ENCODE measurements around the gene SSNA1.

Gene SSNA1

GRCh38 chr9:137215196-137215986 is 26.9 kb downstream of the SSNA1 start:
- no peak for TF ChIP-seq POLR2A (IDR thresholded peaks at IDR 0.05; ENCODE audit: low read depth, low read length)
- no peak for TF ChIP-seq TAF1 (IDR thresholded peaks at IDR 0.05; ENCODE audit: borderline replicate concordance, low read depth, low read length)
- no peak for TF ChIP-seq POLR2AphosphoS5 (IDR thresholded peaks at IDR 0.05; ENCODE audit: low read depth, low read length)
- no peak for FAIRE-seq
- no peak for DNase-seq (ENCODE audit: insufficient read length)

DNA sequence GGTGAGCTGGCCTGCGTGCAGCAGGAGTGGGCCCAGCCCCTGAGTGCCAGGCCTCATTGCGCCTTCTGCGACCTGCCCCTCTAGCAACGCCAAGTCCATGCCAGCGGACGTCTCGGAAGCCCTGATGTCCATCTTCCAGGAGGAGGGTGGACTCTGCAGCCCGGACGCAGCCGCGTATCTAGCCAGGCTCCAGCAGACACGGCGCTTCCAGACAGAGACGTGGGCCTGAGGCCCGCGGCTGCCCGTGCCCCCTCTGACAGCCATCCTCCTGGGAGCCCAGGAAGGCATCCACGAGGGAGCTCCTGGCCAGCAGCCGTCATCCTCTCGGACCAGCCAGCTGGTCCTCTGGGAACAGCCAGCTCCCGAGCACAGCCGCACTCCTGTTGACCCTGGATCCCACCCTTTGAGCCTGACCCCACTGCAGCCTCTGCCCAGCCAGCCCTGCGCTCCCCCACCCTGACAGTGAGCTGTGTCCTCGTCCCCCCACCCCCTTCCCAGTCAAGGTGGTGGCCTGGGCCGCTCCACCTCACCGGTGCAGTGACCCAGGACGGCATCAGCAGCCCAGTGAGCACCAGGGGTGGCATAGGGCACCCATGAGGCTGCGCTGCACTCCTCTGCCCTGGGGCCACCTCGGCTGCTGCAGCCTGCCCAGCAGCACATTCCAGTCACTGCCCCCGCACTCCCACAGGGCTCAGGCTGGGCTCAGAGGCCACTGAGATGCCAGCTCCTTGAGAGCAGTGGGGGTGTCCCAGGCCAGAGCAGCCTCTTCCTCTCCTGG is 27.9 kb downstream of the SSNA1 start:
- no peak for DNase-seq (ENCODE audit: insufficient read length)
- TF ChIP-seq POLR2A (IDR thresholded peaks at IDR 0.05; ENCODE audit: low read depth, low read length): no peak
- TF ChIP-seq POLR2AphosphoS5 (IDR thresholded peaks at IDR 0.05; ENCODE audit: low read depth, low read length): no peak
- no peak for TF ChIP-seq TAF1 (IDR thresholded peaks at IDR 0.05; ENCODE audit: borderline replicate concordance, low read depth, low read length)
- no peak for FAIRE-seq

GRCh38 chr9:137217276-137218211 is 29.1 kb downstream of the SSNA1 start:
- FAIRE-seq (no peak), DNase-seq (ENCODE audit: insufficient read length) (no peak)
- TF ChIP-seq POLR2A (IDR thresholded peaks at IDR 0.05; ENCODE audit: low read depth, low read length): no peak

DNA sequence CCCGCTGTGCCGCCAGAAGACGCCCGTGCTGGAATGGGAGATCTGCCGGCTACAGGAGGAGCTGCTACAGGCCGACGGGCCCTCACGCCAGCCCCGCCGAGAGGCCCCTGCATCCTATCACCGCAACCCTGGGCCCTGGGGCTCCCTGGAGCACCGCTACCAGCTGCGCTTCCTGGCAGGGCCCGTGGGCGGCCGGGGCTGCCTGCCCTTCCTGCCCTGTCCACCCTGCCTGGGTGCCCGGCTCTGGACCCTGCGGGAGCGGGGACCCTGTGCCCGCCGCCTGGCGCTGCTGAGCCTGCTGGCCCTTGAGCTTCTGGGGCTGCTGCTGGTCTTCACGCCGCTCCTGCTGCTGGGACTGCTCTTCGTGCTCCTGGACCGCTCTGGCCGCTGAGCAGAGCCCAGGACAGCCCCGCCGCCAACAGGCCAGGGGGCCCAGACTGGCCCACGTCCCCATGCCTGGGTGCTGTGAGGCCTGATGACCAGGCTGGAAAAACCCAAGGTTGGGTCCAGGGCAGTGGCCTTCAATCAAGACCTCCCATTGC is 29.8 kb downstream of the SSNA1 start:
- no peak for FAIRE-seq
- no peak for TF ChIP-seq POLR2AphosphoS5 (IDR thresholded peaks at IDR 0.05; ENCODE audit: low read depth, low read length)
- TF ChIP-seq TAF1 (IDR thresholded peaks at IDR 0.05; ENCODE audit: borderline replicate concordance, low read depth, low read length): no peak
- TF ChIP-seq POLR2A (IDR thresholded peaks at IDR 0.05; ENCODE audit: low read depth, low read length): no peak
- no peak for DNase-seq (ENCODE audit: insufficient read length)

DNA sequence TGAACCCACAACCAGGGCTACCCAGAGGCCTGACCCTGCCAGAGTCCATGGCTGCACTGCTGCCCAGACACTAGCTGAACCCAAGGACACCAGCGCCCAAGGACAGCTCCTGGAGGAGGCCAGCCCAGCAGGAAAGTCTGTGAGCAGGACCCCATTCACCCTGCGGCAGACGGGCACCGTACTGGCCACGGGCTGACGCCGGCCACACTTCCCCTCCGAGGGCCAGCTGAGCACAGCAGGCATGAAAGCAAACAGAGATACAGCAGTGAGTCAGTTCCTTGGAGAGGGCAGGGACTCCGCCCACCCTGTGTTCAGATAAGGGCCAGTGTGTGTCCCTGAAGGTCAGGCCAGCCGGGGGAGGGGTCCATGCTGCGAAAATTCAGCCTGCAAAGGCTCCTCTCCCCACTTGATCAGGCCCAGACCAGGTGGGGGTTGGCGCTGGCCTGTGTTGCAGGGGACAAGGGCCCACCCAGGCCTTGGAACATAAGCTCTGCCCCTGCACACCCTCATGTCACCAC is 30.3 kb downstream of the SSNA1 start:
- no peak for TF ChIP-seq POLR2AphosphoS5 (IDR thresholded peaks at IDR 0.05; ENCODE audit: low read depth, low read length)
- no peak for TF ChIP-seq POLR2A (IDR thresholded peaks at IDR 0.05; ENCODE audit: low read depth, low read length)
- TF ChIP-seq TAF1 (IDR thresholded peaks at IDR 0.05; ENCODE audit: borderline replicate concordance, low read depth, low read length): no peak
- FAIRE-seq: no peak
- no peak for DNase-seq (ENCODE audit: insufficient read length)

- DNase-seq (ENCODE audit: insufficient read length) (no peak), FAIRE-seq (no peak)
- TF ChIP-seq POLR2A (IDR thresholded peaks at IDR 0.05; ENCODE audit: low read depth, low read length): no peak
- no peak for TF ChIP-seq TAF1 (IDR thresholded peaks at IDR 0.05; ENCODE audit: borderline replicate concordance, low read depth, low read length)
- no peak for TF ChIP-seq POLR2AphosphoS5 (IDR thresholded peaks at IDR 0.05; ENCODE audit: low read depth, low read length)
Measured at GRCh38 chr9:137219757-137220316, 31.4 kb downstream of the SSNA1 start.

DNA sequence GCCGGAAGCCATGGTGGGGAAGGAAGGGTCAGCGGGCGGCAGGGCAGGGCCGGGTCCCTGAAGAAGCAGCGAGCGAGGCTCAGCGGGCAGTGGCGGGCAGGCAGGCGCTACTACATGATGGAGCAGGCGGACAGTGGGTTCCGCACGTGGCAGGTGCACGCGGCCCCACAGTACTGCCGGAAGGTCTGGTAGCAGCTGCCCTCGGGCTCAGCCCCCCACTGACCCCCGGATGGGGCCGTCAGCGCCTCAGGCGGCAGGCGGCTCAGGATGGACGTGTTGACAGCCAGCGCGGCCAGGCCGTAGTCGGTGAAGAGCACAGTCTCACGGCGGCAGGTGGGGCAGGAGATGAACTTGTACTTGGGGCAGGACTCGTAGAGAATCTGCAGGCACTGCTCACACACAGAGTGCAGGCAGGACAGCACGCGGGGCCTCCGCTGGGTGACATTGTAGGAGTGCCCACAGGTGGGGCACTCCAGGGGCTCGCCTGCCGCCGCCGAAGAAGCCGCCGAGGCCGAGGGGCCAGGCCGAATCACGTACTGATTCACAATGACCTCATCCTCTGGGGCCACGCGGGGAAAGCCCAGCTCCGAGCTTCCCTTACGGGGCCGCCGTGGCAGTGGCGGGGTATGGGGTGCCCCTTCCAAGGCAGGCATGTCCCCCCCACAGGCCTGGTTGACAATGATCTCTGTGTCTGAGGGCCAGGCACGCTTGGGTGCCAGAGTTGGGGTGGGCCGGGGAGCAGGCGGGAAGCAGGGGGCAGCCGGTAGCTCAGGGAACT is 32.0 kb downstream of the SSNA1 start:
- FAIRE-seq: no peak
- TF ChIP-seq TAF1 (IDR thresholded peaks at IDR 0.05; ENCODE audit: borderline replicate concordance, low read depth, low read length): no peak
- no peak for TF ChIP-seq POLR2AphosphoS5 (IDR thresholded peaks at IDR 0.05; ENCODE audit: low read depth, low read length)
- no peak for TF ChIP-seq POLR2A (IDR thresholded peaks at IDR 0.05; ENCODE audit: low read depth, low read length)
- no peak for DNase-seq (ENCODE audit: insufficient read length)

- TF ChIP-seq POLR2AphosphoS5 (IDR thresholded peaks at IDR 0.05; ENCODE audit: low read depth, low read length): no peak
- TF ChIP-seq POLR2A (IDR thresholded peaks at IDR 0.05; ENCODE audit: low read depth, low read length): no peak
- TF ChIP-seq TAF1 (IDR thresholded peaks at IDR 0.05; ENCODE audit: borderline replicate concordance, low read depth, low read length): no peak
- DNase-seq (ENCODE audit: insufficient read length): no peak
- FAIRE-seq: no peak
Measured at GRCh38 chr9:137221095-137221505, 32.6 kb downstream of the SSNA1 start.

DNA sequence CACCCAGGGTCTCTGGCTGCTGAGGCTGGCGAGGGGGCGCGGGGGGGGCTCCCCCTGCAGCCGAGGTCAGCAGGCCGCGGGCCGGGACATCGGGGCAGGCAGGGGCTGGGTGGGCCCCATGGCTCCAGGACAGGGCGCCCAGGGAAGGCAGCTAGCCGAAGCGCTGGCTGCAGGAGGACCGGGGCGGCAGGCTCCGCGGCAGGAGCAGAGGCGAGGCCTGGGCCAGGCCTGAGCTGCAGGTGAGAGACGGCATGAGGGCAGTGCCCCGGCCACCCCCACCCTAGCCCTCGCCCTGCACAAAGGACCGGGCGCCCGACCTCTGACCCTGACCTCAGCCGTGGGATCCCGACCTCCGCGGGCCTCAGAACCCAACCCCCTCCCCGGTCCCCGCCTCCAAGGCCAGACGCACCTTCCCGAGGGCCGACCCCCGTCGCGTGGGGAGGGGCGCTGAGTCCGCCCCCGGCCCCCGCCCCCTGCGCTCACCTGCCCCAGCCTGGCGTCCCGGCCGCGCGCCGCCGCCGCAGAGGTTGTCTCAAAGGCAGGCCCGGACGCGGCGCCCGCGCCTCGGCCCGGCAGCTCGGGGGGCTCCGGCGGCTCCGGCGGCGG is 33.1 kb downstream of the SSNA1 start:
- DNase-seq (ENCODE audit: insufficient read length) (no peak), FAIRE-seq (no peak)
- no peak for TF ChIP-seq POLR2A (IDR thresholded peaks at IDR 0.05; ENCODE audit: low read depth, low read length)
- no peak for TF ChIP-seq TAF1 (IDR thresholded peaks at IDR 0.05; ENCODE audit: borderline replicate concordance, low read depth, low read length)
